ENCODE data around the gene CAMTA1.

Gene CAMTA1

GRCh38 chr1:6965083-6965934, 180.1 kb downstream of the CAMTA1 start:
- no peak for DNase-seq
- Histone ChIP-seq H3K23ac (ENCODE audit: low read length) (no peak overlapping the region), H2BK120ac (ENCODE audit: insufficient read depth, low read length, poor library complexity) (no peak overlapping the region), H3K14ac (ENCODE audit: low read length) (no peak overlapping the region), H2BK12ac (ENCODE audit: low read length) (no peak overlapping the region), H3K36me3 (ENCODE audit: control insufficient read depth in 1 of 2, insufficient read depth in 2 of 2, low read length in 2 of 2) (no peaks in the 10 kb centered on the region), H3K27me3 (ENCODE audit: insufficient read depth, low read length) (no peaks in the 10 kb centered on the region), H2AFZ (ENCODE audit: insufficient read depth, low read length, poor library complexity) (no peak overlapping the region), H3K4ac (ENCODE audit: low read depth, low read length) (no peak overlapping the region), H2BK5ac (ENCODE audit: low read depth, low read length, poor library complexity) (no peak overlapping the region), H4K91ac (ENCODE audit: low read depth, low read length) (no peak overlapping the region), H4K12ac (ENCODE audit: low read depth, low read length) (no peak overlapping the region), H3K79me2 (ENCODE audit: control insufficient read depth, insufficient read depth, low read length, poor library complexity) (no peaks in the 10 kb centered on the region), H3K9ac (ENCODE audit: low read length) (no peak overlapping the region), H3K9me3 (ENCODE audit: insufficient read depth, low read depth, low read length) (peaks cover 2% of the 10 kb centered on the region), H3K27ac (ENCODE audit: low read depth, low read length) (no peak overlapping the region), H3K4me3 (ENCODE audit: low read depth, low read length) (no peak overlapping the region), H3K4me1 (ENCODE audit: control insufficient read depth in 1 of 2, insufficient read depth in 2 of 2, low read length in 2 of 2) (peaks cover 2 to 5% of the 10 kb centered on the region in 2 experiments), H3K79me1 (ENCODE audit: low read length) (no peaks in the 10 kb centered on the region), H3K18ac (ENCODE audit: low read length) (no peak overlapping the region), H4K8ac (ENCODE audit: low read depth, low read length) (no peak overlapping the region), H2AK5ac (ENCODE audit: low read length) (no peak overlapping the region), H3K4me2 (ENCODE audit: low read length) (no peak overlapping the region)
- WGBS (ENCODE audit: extremely low coverage, insufficient coverage, insufficient read length) = no CpG with 5 or more reads among the region's 15 CpGs

DNA sequence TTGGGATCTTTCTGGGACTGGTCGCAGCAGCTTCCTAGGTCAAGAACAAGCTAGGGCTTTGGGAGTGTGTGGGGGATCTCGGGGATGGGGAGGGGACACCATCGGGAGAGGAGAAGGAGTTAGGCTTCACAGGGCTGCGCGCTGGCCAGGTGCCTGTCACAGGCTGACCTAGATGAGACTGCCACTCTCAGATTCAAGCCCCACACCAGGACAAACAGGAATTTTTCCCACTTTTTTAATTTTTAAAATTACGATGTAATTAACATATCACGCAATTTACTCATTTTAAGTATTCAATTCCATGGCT, 180.6 kb downstream of the CAMTA1 start:
- WGBS (ENCODE audit: extremely low coverage, insufficient coverage, insufficient read length) = 100% methylated on average over 2 of the region's 7 CpGs
- Histone ChIP-seq H2BK12ac (ENCODE audit: low read length) (no peak overlapping the region), H3K27ac (ENCODE audit: low read depth, low read length) (no peak overlapping the region), H2AFZ (ENCODE audit: insufficient read depth, low read length, poor library complexity) (no peak overlapping the region), H2BK5ac (ENCODE audit: low read depth, low read length, poor library complexity) (no peak overlapping the region), H3K79me1 (ENCODE audit: low read length) (no peaks in the 10 kb centered on the region), H3K14ac (ENCODE audit: low read length) (no peak overlapping the region), H3K36me3 (ENCODE audit: control insufficient read depth in 1 of 2, insufficient read depth in 2 of 2, low read length in 2 of 2) (no peaks in the 10 kb centered on the region), H3K4me2 (ENCODE audit: low read length) (no peak overlapping the region), H3K18ac (ENCODE audit: low read length) (no peak overlapping the region), H3K4ac (ENCODE audit: low read depth, low read length) (no peak overlapping the region), H2BK120ac (ENCODE audit: insufficient read depth, low read length, poor library complexity) (no peak overlapping the region), H3K23ac (ENCODE audit: low read length) (no peak overlapping the region), H3K27me3 (ENCODE audit: insufficient read depth, low read length) (no peaks in the 10 kb centered on the region), H4K91ac (ENCODE audit: low read depth, low read length) (no peak overlapping the region), H3K4me3 (ENCODE audit: low read depth, low read length) (no peak overlapping the region), H3K9ac (ENCODE audit: low read length) (no peak overlapping the region), H4K12ac (ENCODE audit: low read depth, low read length) (no peak overlapping the region), H3K4me1 (ENCODE audit: control insufficient read depth in 1 of 2, insufficient read depth in 2 of 2, low read length in 2 of 2) (peaks cover 2 to 5% of the 10 kb centered on the region in 2 experiments), H3K9me3 (ENCODE audit: insufficient read depth, low read depth, low read length) (peaks cover 2% of the 10 kb centered on the region), H3K79me2 (ENCODE audit: control insufficient read depth, insufficient read depth, low read length, poor library complexity) (no peaks in the 10 kb centered on the region), H4K8ac (ENCODE audit: low read depth, low read length) (no peak overlapping the region), H2AK5ac (ENCODE audit: low read length) (no peak overlapping the region)
- no peak for DNase-seq

DNA sequence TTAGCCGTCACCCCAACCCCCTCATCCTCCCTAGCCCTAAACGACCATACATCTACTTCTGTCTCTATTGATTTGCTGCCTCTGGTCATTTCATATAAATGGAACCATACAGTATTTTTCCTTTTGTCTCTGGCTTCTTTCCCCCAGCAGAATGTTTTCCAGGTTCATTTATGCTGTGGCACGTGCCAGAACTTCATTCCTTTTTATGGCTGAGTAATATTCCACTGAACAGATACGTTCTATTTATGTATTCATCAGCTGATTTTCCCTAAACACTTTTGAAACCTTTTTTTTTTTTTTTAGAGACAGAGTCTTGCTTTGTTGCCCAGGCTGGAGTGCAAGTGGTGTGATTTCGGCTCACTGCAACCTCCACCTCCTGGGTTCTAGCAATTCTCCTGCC, 181.1 kb downstream of the CAMTA1 start:
- Histone ChIP-seq H2BK12ac (ENCODE audit: low read length) (no peak overlapping the region), H3K36me3 (ENCODE audit: control insufficient read depth in 1 of 2, insufficient read depth in 2 of 2, low read length in 2 of 2) (no peaks in the 10 kb centered on the region), H2AFZ (ENCODE audit: insufficient read depth, low read length, poor library complexity) (no peak overlapping the region), H3K27me3 (ENCODE audit: insufficient read depth, low read length) (no peaks in the 10 kb centered on the region), H4K91ac (ENCODE audit: low read depth, low read length) (no peak overlapping the region), H3K79me2 (ENCODE audit: control insufficient read depth, insufficient read depth, low read length, poor library complexity) (no peaks in the 10 kb centered on the region), H3K4me1 (ENCODE audit: control insufficient read depth in 1 of 2, insufficient read depth in 2 of 2, low read length in 2 of 2) (peaks cover 2 to 5% of the 10 kb centered on the region in 2 experiments), H3K9me3 (ENCODE audit: insufficient read depth, low read depth, low read length) (peaks cover 2% of the 10 kb centered on the region), H3K4me2 (ENCODE audit: low read length) (no peak overlapping the region), H2BK5ac (ENCODE audit: low read depth, low read length, poor library complexity) (no peak overlapping the region), H3K9ac (ENCODE audit: low read length) (no peak overlapping the region), H2AK5ac (ENCODE audit: low read length) (no peak overlapping the region), H3K4ac (ENCODE audit: low read depth, low read length) (no peak overlapping the region), H3K14ac (ENCODE audit: low read length) (no peak overlapping the region), H3K27ac (ENCODE audit: low read depth, low read length) (no peak overlapping the region), H3K18ac (ENCODE audit: low read length) (no peak overlapping the region), H4K8ac (ENCODE audit: low read depth, low read length) (no peak overlapping the region), H3K4me3 (ENCODE audit: low read depth, low read length) (no peak overlapping the region), H3K23ac (ENCODE audit: low read length) (no peak overlapping the region), H3K79me1 (ENCODE audit: low read length) (no peaks in the 10 kb centered on the region), H2BK120ac (ENCODE audit: insufficient read depth, low read length, poor library complexity) (no peak overlapping the region), H4K12ac (ENCODE audit: low read depth, low read length) (no peak overlapping the region)
- DNase-seq = no peak
- WGBS (ENCODE audit: extremely low coverage, insufficient coverage, insufficient read length) = no CpG with 5 or more reads among the region's 5 CpGs

GRCh38 chr1:6967431-6968111, 182.3 kb downstream of the CAMTA1 start:
- peaks cover 0 to 2% of the 10 kb centered on the region in 2 experiments for H3K4me1 ChIP-seq (ENCODE audit: control insufficient read depth in 1 of 2, insufficient read depth in 2 of 2, low read length in 2 of 2)

More at GRCh38 chr1:6967431-6968111, 182.3 kb downstream of the CAMTA1 start:
- no peak overlapping the region for H2AFZ ChIP-seq (ENCODE audit: insufficient read depth, low read length, poor library complexity)
- H4K91ac ChIP-seq (ENCODE audit: low read depth, low read length) = no peak overlapping the region
- H3K18ac ChIP-seq (ENCODE audit: low read length) = no peak overlapping the region
- no peak for DNase-seq
- H3K9ac ChIP-seq (ENCODE audit: low read length) = no peak overlapping the region
- no peak overlapping the region for H3K4me2 ChIP-seq (ENCODE audit: low read length)
- peaks cover 2% of the 10 kb centered on the region for H3K9me3 ChIP-seq (ENCODE audit: insufficient read depth, low read depth, low read length)
- H3K4ac ChIP-seq (ENCODE audit: low read depth, low read length) = no peak overlapping the region
- no peaks in the 10 kb centered on the region for H3K36me3 ChIP-seq (ENCODE audit: control insufficient read depth in 1 of 2, insufficient read depth in 2 of 2, low read length in 2 of 2)
- no peak overlapping the region for H3K27ac ChIP-seq (ENCODE audit: low read depth, low read length)
- no peak overlapping the region for H2AK5ac ChIP-seq (ENCODE audit: low read length)
- no peak overlapping the region for H4K12ac ChIP-seq (ENCODE audit: low read depth, low read length)
- no peaks in the 10 kb centered on the region for H3K27me3 ChIP-seq (ENCODE audit: insufficient read depth, low read length)
- H2BK120ac ChIP-seq (ENCODE audit: insufficient read depth, low read length, poor library complexity) = no peak overlapping the region
- H4K8ac ChIP-seq (ENCODE audit: low read depth, low read length) = no peak overlapping the region
- no peak overlapping the region for H3K23ac ChIP-seq (ENCODE audit: low read length)
- H3K79me1 ChIP-seq (ENCODE audit: low read length) = no peaks in the 10 kb centered on the region
- H2BK5ac ChIP-seq (ENCODE audit: low read depth, low read length, poor library complexity) = no peak overlapping the region
- H3K79me2 ChIP-seq (ENCODE audit: control insufficient read depth, insufficient read depth, low read length, poor library complexity) = no peaks in the 10 kb centered on the region
- no peak overlapping the region for H2BK12ac ChIP-seq (ENCODE audit: low read length)
- no peak overlapping the region for H3K14ac ChIP-seq (ENCODE audit: low read length)
- no peak overlapping the region for H3K4me3 ChIP-seq (ENCODE audit: low read depth, low read length)
- WGBS (ENCODE audit: extremely low coverage, insufficient coverage, insufficient read length) = no CpG with 5 or more reads among the region's 8 CpGs
